ENCODE measurements around the gene SIRT7.

Gene SIRT7

DNA sequence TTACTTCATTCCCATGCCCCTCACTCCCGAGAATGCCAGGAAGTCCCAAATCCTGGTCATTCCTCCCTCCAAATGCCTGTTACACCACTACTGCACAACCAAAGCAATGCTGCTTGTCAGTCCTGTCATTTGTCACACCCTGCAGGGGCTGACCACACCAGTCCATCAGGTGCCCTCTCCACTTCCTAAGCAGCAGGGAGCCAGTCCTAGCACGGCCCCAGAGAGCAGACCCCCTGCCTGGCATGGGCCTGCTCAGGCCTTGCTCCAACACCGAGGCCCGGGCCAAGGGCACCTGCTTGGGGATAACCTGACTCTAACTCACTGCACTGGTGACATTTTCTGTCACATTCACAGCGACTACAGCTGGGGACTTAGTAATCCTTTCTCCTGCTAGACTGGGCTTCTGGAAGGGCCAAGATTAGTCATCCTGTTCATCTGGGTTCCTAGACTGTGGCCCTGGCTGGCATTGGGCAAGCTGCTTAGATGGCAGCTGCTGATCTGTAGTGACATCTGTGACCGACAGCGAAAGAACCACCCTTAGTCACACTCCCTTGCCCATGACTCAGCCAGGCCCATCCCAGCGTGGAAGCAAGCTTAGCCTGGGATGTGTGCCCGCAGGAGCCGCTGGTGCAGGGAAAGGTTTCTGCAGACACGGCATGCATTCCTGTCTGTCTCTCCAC lies 32.0 kb downstream of the SIRT7 start:
- peak; percentile 86 for DNase-seq (ENCODE audit: low spot score)

DNA sequence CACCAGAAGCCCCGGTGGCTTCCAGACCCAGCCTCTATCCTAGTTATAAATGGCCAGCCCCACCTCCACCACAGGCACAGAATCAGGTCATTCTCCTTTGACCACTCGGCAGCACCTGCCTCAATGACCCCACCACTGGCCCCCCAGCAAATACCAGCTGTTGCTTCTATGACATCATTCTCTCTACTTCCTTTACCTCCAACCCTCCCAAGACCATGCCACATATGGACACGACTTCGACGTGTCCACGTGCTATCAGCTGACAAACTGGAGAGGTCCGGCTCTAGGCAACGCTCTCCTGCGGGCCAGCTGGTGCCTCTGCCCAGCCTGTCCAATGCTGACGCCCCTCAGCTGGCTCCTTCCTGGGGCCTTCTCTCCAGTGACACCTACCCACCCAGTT lies 32.5 kb downstream of the SIRT7 start:
- no peak for DNase-seq (ENCODE audit: low spot score)

- DNase-seq (ENCODE audit: low spot score), result no peak
Measured at GRCh38 chr17:81884968-81885367, 33.0 kb downstream of the SIRT7 start.

GRCh38 chr17:81884520-81884919 lies 33.5 kb downstream of the SIRT7 start:
- no peak for DNase-seq (ENCODE audit: low spot score)

DNA sequence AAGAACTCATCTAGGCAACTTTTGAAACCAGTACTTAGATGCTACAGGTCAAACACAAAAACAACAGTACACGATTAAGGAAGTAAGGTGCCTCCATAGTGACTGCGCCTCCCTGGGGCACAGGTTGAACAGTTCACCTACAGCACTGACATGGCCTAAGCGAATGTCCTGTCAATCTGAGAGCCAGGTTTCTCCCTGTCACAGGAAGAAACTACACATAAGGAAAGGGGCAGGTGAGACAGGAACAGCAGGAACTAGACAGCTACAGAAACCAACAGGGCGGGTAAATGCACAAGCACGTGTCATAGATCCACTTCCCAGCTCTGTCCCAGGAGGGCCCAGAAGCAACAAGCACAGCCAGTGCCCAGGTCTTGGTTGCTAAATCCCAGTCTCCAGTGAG lies 38.9 kb downstream of the SIRT7 start:
- DNase-seq (ENCODE audit: low spot score), result no peak

DNA sequence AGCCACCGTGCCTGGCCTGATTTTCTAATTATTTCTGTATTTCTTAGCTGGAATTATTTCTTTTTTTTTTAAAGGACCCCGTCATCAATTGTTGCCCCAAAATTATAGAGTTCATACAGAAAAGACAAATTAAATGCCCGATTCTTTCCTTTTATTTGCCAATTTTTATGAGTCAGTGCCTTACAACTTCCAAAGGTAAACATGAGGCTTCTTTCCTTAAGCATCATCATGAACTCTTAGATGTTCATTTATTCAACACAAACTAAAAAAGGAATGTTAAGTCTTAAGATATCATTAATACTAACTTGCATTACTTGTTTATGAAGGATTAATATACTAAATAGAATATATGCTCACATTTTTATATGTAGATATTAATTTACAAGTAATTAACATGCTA lies 39.7 kb downstream of the SIRT7 start:
- DNase-seq (ENCODE audit: low spot score), result no peak

GRCh38 chr17:81877569-81877968 lies 40.4 kb downstream of the SIRT7 start:
- no peak for DNase-seq (ENCODE audit: low spot score)

GRCh38 chr17:81871387-81872230 lies 46.4 kb downstream of the SIRT7 start:
- peak; percentile 95 for DNase-seq (ENCODE audit: low spot score)

GRCh38 chr17:81870981-81871386 lies 47.0 kb downstream of the SIRT7 start, which contains the start of gene ARHGDIA:
Gene ARHGDIA, minus strand, starts transcription at chr17:81871337. Its CDS starts 1,407 bp downstream, at chr17:81869930.
- no peak for DNase-seq (ENCODE audit: low spot score)

GRCh38 chr17:81870131-81870980 lies 47.6 kb downstream of the SIRT7 start:
- DNase-seq (ENCODE audit: low spot score), result peak; percentile 58

- peak; percentile 52 for DNase-seq (ENCODE audit: low spot score)
Measured at GRCh38 chr17:81869221-81870130, 48.5 kb downstream of the SIRT7 start.

- no peak for DNase-seq (ENCODE audit: low spot score)
Measured at GRCh38 chr17:81868674-81869220, 49.2 kb downstream of the SIRT7 start.

DNA sequence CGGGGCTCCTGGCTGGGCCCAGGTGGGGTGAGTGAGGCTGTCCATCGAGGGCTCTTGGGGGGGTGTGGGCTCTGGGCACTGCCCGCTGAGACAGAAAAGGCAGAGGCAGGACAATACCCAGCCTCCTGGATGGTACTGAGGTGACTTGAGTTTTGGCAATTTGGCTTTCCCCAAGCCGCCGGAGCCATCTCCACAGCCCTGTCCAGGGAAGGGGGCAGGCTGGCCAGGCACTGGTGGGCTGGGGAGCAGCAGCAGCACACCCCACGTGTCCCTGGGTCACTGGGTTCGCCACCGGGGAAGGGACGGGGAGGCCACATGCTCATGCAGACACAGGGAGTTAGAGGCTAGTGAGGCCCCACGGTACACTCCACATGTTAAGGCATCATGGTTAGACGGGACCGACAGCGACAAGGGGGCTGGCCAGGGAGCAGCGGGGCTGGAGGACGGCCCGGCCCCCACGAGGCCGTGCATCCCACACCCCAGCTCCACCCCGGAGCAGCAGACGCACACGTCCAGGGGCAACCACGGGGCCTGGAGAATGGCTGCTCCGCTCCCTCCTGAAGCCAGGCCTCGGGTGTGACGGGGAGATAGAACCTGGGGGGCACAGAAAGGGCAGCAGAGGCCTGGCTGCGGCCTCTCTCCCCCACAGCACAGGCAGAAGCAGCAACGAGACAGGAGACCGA lies 49.8 kb downstream of the SIRT7 start:
- no peak for DNase-seq (ENCODE audit: low spot score)

- DNase-seq (ENCODE audit: low spot score), result no peak
Measured at GRCh38 chr17:81867170-81867990, 50.6 kb downstream of the SIRT7 start.

- DNase-seq (ENCODE audit: low spot score), result no peak
Measured at GRCh38 chr17:81866440-81867169, 51.4 kb downstream of the SIRT7 start.

GRCh38 chr17:81865733-81866439 lies 52.1 kb downstream of the SIRT7 start:
- no peak for DNase-seq (ENCODE audit: low spot score)

- no peak for DNase-seq (ENCODE audit: low spot score)
Measured at GRCh38 chr17:81865358-81865732, 52.6 kb downstream of the SIRT7 start.
